GM19468 (cell line): Measurements from ENCODE around the gene TPSD1.
"Not testable (repeated sequence)": the region's sequence is repeated elsewhere in the genome, so short reads cannot be mapped to it uniquely, and the experiment has no call there.

Experiments used
- ATAC-seq: cut with Tn5 transposase; IDR thresholded peaks from one replicate; pipeline ENCODE4 v1.9.1; 2021; ENCODE audit warnings: mild to moderate bottlenecking, moderate library complexity, moderate number of reproducible peaks; ENCODE audit not compliant: unreplicated experiment; ENCODE audit errors: extremely low read depth

The TPSD1 gene

GRCh38 chr16:1255276-1256122 is at the start of gene TPSD1:
Gene TPSD1 (plus strand): TSS chr16:1256069. CDS start chr16:1256281, 212 bp downstream.
- ATAC-seq = not testable (repeated sequence)

- ATAC-seq = no peak
Measured at GRCh38 chr16:1206326-1206725, 49.5 kb upstream of the TPSD1 start.

GRCh38 chr16:1206786-1207185 is 49.1 kb upstream of the TPSD1 start:
- no peak for ATAC-seq

- no peak for ATAC-seq
Measured at GRCh38 chr16:1208239-1208830, 47.5 kb upstream of the TPSD1 start.

- ATAC-seq = no peak
Measured at GRCh38 chr16:1209081-1209480, 46.8 kb upstream of the TPSD1 start.

GRCh38 chr16:1210461-1210860 is 45.4 kb upstream of the TPSD1 start:
- no peak for ATAC-seq

- ATAC-seq = no peak
Measured at GRCh38 chr16:1211451-1212268, 44.2 kb upstream of the TPSD1 start.

GRCh38 chr16:1212616-1213194 is 43.2 kb upstream of the TPSD1 start:
- ATAC-seq = no peak

- ATAC-seq = no peak
Measured at GRCh38 chr16:1213231-1213630, 42.6 kb upstream of the TPSD1 start.

- ATAC-seq = no peak
Measured at GRCh38 chr16:1213796-1214372, 42.0 kb upstream of the TPSD1 start.

- ATAC-seq = no peak
Measured at GRCh38 chr16:1214719-1215118, 41.1 kb upstream of the TPSD1 start.

GRCh38 chr16:1215574-1216295 is 40.1 kb upstream of the TPSD1 start:
- no peak for ATAC-seq

- no peak for ATAC-seq
Measured at GRCh38 chr16:1216296-1216619, 39.6 kb upstream of the TPSD1 start.

- no peak for ATAC-seq
Measured at GRCh38 chr16:1216681-1217400, 39.0 kb upstream of the TPSD1 start.

- ATAC-seq = no peak
Measured at GRCh38 chr16:1217526-1217925, 38.3 kb upstream of the TPSD1 start.

GRCh38 chr16:1218061-1218929 is 37.6 kb upstream of the TPSD1 start:
- no peak for ATAC-seq

GRCh38 chr16:1218930-1219611 is 36.8 kb upstream of the TPSD1 start:
- no peak for ATAC-seq
